Activated effector memory CD4-positive, alpha-beta T cell treated with Interleukin-2 at 50 U/mL for 16 hours (primary cell): ENCODE measurements around the gene NCK1.
"Not testable (repeated sequence)": the region's sequence is repeated elsewhere in the genome, so short reads cannot be mapped to it uniquely, and the experiment has no call there.

Experiments used
- DNase-seq: peaks from one replicate; pipeline ENCODE4 v3.0.0-alpha.2; 2020

NCK1 gene

DNA sequence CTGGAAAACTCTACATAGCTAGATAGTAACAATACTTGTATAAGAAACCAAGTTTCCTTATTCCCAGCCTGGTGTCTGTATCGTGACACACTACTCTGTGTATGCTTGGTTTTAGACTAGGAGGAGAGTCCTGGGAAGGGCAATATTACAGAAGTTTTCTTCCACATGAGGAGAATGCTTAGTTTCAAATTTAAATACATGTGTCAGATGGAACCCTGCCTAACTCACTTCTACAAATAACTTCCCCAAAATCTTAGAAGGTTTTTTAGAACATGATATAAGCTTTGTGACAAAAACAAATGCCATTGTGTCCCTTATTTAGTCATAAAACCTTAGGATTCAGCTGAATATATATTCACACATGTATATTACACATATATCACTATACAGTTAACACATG lies 88.6 kb downstream of the NCK1 start:
- no peak for DNase-seq

DNA sequence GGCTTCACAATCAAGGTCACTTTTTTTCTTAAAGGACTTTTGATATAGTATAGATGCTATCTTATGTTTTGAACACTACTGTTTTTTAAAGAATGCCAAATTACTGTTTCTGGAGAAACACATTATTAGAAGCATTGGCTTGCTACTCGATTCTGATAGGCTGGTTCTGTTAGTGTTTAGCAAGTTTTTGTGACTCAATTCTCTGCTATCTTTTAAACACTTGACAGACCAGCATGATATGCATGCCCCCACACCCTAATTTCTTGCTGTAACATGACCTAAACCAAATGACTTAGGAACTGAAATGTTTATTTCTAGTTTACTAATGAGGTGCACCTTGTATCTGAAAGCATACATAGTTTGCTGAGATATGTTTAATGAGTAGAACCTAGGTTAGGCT lies 90.3 kb downstream of the NCK1 start:
- no peak for DNase-seq

DNA sequence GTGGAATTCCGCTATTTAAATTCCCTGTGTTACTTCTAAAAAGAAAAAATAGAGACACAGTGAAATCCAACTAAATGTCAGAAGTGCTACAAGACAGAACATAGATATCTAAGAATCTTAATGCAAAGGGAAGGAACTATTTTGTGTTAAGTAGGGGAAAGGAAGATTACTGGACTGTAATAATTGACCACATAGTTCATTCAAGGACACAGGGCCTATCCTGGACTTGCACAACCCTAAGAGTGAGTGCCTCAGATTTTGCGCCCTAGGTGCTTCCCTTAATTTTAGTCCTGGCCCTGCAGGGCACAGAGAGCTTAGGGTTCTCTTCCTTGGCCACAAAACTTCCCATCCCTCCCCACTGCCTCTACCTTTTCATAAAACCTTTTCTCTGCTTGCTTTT lies 92.2 kb downstream of the NCK1 start:
- DNase-seq, result no peak

DNA sequence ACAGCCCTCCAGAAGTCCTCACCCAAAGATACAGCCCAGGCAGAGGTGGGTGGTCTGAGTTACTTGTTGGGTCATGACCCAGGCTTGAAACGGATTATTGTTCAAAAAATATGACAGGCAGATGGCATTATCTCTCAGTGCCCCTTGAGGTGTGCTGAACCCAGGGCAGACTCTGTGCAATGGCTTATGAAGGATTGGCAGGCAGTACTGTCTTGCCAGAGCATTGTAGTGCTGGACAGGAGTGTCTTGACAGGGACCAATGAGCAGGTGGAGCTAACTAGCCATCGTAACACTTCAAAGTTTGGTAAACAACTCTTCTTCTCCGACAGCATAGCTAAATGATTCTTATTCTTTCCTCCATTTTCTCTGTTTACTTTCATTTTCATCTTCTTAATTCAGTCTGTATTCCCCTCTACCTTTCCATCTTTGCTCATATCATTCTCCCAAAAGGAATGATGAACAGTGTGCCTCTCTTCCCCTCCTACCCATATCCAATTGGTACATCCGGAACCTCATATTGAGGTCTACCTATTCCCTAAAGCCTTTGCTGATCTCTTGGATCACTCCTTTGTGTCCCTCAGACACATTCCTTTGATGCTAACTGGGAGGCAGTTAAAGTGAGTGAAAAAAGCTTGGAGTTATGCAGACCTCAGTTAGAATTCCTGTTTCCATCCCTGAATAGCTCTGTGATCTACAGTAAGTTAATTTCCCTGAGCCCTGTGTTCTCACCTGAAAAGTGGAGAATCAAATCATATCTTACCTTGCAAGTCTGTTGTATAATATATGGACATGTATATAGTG lies 93.2 kb downstream of the NCK1 start:
- DNase-seq, result no peak

DNA sequence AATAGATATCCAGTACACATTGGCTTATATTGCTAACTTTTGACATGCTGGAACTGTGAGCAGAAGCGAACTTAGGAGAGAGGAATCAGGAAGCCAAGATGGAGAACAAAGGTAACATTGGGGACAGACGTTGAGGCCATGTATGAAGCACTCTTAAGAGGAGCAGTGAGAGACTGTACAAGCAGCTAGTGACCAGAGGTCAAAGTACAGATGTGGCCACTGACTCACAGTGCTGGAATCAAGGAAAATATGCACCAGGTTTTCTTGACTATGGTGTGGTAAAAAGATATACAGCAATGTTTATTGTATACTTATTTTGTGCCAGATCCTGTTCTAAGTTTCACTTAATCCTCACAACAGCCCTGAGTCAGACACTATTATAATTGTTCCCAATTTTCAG lies 93.8 kb downstream of the NCK1 start:
- DNase-seq, result no peak

DNA sequence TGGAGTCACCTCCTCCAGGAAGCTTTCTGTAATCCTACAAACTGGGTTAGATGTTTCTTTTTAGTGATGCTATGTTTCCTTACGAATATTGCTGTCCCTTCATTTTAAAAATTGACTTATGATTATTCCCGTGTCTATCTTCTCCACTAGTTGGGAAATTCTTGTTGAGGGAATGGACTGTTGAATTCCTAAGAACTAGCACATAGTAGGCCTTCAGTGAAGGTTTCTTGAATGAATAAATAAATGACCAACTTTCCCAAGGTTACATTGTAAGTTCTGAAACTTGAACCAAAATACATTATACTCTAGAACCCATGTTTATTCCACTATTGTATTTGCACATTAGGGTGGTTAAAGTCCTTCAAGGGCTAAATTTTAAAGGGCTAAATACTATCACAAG lies 95.0 kb downstream of the NCK1 start:
- DNase-seq, result no peak

DNA sequence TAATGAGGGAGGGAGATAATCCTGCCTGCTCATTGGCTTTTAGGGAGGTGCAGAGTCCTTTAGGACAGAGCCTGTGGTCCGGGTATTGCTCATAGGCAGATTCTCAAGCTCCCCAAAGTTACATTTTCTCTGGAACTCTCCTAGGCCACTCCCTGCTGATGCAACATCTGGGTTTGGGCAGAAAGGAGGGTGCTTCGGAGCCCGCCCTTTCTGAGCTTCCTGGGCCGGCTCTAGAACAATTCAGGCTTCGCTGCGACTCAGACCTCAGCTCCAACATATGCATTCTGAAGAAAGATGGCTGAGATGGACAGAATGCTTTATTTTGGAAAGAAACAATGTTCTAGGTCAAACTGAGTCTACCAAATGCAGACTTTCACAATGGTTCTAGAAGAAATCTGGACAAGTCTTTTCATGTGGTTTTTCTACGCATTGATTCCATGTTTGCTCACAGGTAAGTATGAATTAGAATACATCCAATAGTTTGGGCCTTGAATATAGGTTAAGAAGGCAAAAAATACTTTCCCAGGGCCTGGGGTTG lies 95.8 kb downstream of the NCK1 start, which contains the start of gene IL20RB:
TSS of gene IL20RB (plus strand) at position 233 of the 538 bp plus-strand sequence. CDS start at position 364, 131 bp downstream.
- no peak for DNase-seq

DNA sequence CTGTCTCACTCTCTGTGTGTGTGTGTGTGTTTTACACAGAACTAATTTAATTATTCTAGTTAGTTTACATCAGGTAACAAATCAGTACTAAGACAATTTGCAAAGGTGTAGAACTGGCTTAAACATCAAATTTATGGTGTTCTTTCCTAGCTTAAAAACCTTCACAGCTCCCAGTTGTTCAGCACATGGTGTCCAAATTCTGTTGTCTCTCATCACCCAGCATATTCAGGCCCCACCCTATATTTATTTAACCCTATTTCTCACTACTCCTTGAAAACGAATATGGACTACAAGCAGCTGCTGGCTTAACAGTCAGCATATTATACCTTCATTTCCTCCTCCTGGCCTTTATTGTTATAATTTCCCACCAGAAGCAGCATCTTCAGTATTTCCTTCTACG lies 96.9 kb downstream of the NCK1 start:
- no peak for DNase-seq

DNA sequence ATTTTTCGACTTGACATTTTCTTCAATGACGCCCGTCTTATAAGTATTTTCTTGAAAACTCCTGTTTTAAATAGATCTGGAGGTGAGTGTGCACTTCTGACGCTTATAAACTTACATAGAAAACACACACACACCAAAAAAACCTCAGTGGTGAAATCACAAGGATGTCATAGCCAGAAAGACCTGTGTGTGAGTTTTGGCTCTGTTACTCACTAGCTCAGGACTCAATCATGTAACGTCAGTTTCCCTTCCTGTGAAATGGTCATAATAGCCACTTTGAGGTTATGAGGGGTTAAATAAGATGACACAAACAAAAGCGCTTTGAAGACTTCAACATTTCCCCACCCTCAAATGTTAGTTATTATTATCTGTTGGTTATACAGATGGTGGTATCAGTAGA lies 97.6 kb downstream of the NCK1 start:
- DNase-seq, result no peak

DNA sequence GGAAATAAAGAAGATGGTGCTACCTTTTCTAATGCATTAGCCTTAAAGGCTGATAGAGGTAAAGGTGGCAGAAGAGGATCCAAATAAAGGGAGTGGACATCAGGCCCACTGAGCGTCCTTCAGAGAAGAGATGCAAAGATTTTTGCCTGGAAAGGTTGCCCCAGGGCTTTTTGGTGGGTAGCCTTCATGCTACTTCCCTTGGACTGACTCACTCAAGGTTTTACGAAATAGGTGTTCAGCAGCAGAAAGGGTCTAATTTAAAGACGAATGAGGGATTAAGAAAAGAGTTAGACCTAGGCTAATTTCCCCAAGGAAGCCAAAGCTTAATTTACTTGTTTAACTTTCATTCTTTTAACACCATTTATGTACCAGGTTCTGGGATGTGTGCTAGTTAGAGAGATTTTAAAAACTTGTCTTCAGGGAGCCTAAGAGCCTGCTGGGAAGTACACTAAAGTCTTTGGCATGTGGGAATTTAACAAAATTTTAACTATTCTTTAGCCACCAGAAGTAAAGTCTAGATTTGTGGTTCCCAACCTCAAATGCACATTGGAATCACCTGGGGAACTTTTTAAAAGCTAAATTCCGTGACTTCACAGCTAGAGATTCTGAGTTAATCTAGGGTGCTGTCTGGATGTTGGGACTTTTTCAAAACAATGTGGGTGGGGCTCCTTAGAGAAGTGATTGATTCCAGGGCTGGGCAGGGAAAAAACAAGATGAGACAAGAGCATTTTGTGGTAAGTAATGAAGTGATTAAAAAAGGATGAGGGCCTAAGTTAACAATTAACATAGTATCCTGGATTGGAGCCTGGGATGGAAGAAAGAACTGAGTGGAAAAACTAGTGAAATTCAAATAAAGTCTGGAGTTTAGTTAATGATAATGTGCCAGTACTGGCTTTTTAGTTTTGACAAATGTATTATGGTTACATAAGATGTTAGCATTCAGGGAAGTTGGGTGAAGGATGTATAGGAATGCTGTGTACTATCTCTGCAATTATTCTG lies 99.1 kb downstream of the NCK1 start:
- DNase-seq, result no peak

DNA sequence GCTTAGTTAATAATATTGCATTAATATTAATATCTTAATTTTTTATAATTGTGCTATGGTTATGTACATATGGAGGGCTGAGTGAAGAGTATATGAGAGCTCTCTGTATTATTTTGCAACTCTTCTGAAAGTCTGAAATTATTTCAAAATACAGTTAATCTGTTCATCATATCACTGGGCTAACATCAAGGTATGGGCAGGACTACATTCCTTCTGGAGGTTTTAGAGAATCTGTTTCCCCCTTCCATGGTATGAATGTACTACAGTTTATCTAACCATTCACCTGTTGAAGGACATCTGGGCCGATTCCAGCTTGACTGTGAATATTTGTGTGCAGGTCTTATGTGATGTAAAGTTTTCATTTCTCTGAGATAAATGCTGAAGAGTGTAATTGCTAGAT lies 100.9 kb downstream of the NCK1 start:
- no peak for DNase-seq

DNA sequence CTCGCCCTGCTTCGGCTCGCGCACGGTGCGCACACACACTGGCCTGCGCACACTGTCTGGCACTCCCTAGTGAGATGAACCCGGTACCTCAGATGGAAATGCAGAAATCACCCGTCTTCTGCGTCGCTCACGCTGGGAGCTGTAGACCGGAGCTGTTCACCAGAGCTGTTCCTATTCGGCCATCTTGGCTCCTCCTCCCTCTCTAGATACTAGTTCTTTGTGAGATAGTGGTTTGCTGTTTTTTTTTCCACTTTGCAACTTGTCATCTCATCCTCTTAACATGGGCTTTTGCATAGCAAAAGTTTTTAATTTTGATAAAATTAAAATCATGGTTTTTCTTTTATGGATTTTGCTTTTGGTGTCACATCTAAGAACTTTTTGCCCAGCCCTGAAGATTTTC lies 107.5 kb downstream of the NCK1 start:
- DNase-seq, result not testable (repeated sequence)

DNA sequence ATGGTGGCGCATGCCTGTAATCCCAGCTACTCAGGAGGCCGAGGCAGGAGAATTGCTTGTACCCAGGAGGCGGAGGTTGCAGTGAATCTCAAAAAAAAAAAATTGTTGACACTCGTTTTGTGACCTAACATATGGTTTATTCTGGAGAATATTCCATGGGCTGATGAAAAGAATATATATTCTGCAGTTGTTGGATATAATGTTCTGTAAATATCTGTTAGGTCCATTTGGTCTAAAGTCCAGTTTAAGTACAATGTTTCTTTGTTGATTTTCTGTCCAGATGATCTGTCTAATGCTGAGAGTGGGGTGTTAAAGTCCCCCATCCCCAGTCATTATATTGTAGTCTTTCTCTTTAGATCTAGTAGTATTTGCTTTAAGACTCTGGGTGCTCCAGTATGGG lies 111.3 kb downstream of the NCK1 start:
- DNase-seq, result no peak

DNA sequence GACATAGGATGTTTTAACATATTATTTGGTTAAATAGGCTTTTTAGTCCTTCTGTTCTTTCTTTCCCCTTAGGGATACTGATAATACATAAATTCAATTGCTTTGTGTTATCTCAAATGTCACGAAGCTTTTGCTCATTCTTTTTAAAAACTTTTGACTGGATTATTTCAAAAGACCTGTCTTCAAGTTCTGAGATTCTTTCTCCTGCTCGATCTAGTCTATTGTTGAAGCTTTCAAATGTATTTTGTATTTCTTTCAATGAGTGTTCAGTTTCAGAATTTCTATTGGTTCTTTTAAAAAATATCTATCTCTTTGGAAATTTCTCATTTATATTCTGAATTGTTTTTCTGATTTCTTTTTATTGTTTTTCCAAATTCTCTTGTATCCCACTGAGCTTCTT lies 112.7 kb downstream of the NCK1 start:
- DNase-seq, result no peak

DNA sequence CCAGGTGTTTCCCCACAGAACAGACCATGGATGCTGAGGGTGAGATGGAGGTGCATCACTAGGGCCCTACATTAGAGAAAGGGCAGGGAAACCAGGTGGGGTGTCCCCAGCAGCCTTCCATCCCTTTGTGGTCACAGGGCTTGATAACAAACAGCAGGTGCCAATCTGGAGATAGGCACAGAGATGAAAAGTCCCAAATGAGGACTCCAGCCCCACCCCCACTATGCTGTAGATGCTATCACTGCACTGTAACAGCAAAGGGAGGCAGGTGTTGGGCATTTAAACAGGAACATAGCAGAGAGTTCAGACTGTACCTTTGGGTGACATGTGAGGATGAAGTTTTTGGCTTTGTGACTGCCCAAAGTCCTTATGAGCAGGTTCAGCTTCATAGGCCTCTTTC lies 117.2 kb downstream of the NCK1 start:
- DNase-seq, result no peak

DNA sequence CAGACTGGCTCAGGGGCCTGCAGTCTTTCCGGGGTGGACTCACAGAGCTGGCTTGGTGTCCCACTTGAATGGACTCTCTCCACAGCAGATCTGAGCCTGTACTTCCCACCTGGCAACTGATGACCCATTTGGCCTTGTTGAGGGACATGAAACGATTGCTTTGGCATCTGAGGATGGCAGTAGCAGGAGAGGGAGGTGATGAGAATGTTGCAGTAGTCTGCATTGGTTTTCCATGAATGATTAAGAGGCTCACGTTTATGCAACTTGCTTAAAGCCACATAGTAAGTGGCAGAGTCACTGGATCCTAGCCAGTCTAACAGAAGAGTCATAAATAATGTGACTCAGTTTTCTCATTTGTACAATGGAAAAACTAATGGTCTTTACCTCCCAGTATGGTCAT lies 117.7 kb downstream of the NCK1 start:
- no peak for DNase-seq

DNA sequence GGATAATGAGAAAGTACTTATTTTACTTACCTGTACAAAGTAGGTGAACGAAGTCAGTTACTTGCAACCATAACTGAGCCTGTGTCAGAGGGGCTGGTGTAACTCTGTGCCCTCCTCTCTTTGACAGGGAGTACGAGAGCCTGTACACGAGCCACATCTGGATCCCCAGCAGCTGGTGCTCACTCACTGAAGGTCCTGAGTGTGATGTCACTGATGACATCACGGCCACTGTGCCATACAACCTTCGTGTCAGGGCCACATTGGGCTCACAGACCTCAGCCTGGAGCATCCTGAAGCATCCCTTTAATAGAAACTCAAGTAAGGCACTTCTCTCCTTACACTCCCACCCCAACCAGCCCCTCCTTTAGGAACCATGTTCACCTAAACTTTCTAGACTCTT lies 120.0 kb downstream of the NCK1 start:
- no peak for DNase-seq

DNA sequence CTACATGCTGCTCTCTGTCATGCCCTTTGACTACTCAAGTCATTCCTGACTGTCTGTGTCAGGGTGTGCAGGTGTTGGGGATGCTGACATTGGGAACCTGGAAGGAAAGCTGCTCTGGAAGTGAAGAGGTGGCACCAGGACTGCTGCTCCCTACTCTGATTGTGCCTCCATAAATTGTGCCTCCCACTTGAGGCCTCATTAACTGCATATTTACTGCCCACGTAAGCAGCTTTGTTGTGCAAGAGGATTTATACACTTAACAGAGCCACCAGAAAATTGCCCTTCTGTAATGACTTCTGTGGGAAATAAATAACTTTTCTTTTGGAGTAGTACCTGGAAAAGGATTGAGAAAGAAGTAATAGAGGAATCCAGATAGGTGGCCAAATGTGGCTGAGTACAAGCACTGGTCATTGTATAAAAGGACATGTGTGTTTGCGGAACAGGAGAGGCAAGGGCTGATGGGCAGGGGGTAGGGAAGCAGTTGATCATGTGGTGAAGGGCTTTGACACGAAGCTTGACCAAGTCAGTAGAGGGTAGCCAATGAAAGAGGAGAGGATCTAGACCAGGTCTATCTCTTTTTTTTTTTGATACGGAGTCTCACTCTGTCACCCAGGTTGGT lies 120.6 kb downstream of the NCK1 start:
- DNase-seq, result no peak

DNA sequence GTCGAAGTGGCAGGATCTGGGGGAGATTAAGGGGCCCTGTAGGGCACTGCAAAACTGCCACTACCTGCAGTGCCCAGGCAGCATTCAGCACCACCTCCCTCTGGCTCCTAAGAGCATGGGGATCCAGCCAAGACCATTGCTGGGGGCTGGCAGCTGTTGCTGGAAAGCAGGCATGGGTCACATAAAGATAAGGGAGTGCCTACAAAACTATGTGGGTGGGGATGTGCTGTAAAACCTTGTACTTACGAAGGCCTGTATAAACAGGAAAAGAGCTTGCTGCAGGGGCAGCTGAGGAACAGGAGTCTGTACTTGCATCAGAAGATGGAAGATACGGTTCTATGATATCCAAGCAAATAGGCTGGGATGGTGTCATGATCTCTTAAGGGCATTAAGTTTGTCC lies 122.8 kb downstream of the NCK1 start:
- DNase-seq, result no peak

DNA sequence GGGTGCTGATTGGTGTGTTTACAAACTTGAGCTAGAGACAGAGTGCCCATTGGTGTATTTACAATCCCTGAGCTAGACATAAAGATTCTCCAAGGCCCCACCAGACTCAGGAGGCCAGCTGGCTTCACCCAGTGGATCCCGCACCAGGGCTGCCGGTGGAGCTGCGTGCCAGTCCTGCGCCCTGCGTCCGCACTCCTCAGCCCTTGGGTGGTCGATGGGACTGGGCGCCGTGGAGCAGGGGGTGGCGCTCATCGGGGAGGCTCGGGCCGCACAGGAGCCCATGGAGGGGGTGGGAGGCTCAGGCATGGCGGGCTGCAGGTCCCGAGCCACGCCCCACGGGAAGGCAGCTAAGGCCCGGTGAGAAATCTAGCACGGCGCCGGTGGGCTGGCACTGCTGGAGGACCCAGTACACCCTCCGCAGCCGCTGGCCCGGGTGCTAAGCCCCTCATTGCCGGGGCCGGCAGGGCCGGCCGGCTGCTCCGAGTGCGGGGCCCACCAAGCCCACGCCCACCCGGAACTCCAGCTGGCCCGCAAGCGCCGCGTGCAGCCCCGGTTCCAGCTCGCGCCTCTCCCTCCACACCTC lies 125.5 kb downstream of the NCK1 start:
- not testable (repeated sequence) for DNase-seq

DNA sequence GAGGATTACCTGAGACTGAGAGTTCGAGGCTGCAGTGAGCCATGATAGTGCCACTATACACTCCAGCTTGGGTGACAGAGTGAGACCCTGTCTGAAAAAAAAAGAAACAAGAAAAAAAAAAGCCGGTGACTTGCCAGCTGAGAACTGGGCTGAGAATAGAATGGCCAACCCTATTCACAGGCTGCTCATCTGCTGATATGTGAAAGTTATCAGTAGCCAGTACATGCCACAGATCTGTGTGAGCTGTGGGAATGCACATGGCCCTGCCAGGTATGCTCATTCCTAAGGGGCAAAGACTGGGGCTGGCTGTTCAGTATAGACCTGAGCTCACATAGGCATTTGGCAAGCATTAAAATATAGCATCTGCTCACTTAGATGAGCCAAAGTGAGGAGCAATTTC lies 126.6 kb downstream of the NCK1 start:
- no peak for DNase-seq

DNA sequence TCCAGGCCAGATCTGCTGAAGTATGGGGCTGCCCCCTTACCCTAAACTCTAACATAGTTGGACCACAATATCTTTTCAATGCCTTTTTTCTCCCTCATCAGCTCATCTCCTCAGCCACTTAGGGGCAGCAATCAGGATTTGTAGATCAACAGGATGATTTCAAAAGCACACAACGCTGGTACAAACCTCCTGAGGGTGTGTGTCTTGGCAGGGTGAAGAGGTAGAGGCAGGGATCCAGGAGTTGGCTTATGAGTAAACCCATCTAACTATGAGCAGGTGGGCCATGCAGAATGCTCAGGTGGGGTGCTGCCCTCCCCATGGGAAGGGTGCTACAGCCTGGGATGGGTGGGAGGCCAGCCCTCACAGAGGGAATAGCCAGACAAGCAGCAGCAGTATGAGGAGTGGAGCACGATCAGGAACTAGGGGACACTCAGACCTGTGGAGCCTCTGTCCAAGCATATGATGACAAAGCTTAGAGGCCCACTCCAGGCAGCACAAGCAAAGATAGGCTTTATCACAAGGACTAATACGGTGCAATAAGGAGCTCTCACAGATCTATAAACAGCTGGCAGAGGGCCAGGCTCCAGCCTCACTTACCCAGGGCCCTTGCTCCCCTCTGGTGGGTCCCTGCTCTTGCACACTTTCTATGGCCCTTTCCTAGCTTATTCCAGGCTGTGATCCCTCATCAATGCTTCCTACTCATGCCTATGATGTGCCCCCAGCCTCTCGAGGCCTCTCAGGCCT lies 127.9 kb downstream of the NCK1 start:
- DNase-seq, result no peak
